K562 (cell line): Measurements from ENCODE around the gene ZEB2. TPM values are rescaled to one million over a fixed set of nuclear protein-coding genes. Genes with fewer than 3 reads are reported as not detected.

ENCODE experiments used
- EWSR1 ChIP-seq: fragments of 450-650 bp; IDR thresholded peaks from 2 replicates; pipeline ENCODE4 v1.6.1; 2018; ENCODE audit warnings: borderline replicate concordance, mild to moderate bottlenecking, low read depth, moderate library complexity; ENCODE audit not compliant: partially characterized antibody
- FUS ChIP-seq: fragments of 200-400 bp; formaldehyde crosslinking; optimal IDR thresholded peaks from 2 replicates; pipeline ENCODE3; 2017; ENCODE audit warnings: low read depth, low read length
- HNRNPUL1 ChIP-seq: fragments of 200-400 bp; formaldehyde crosslinking; IDR thresholded peaks from 2 replicates; pipeline ENCODE4 v1.6.1; 2017; ENCODE audit warnings: low read length
- MYNN ChIP-seq, 2 experiments: sonication (generic); formaldehyde crosslinking in 1 of 2; IDR thresholded peaks; 2 replicates each; pipeline versions ENCODE4 v1.5.0 to v1.6.1; 2016 to 2020; ENCODE audit warnings: antibody characterized with exemption in 1 of 2, missing genetic modification reagents in 1 of 2
- SRSF7 ChIP-seq: fragments of 200-400 bp; formaldehyde crosslinking; optimal IDR thresholded peaks from 2 replicates; pipeline ENCODE3; 2017; ENCODE audit warnings: mild to moderate bottlenecking, low read depth, low read length
- TRIM24 ChIP-seq, 2 experiments: fragments of 450-650 bp; IDR thresholded peaks; 2 replicates each; pipeline ENCODE4 v1.6.1; 2016
- UBTF ChIP-seq, 2 experiments: IDR thresholded peaks; 2 replicates each; pipeline ENCODE4 v1.6.1; 2012; ENCODE audit warnings: improper control_type of control experiment in 2 of 2, low read depth in 2 of 2, low read length in 2 of 2, borderline replicate concordance in 1 of 2
- ZC3H11A ChIP-seq: IDR thresholded peaks from 2 replicates; pipeline ENCODE4 v1.6.1; 2012; ENCODE audit warnings: low read depth, low read length, improper control_type of control experiment
- ZFP1 ChIP-seq: fragments of 450-650 bp; formaldehyde crosslinking; IDR thresholded peaks from 2 replicates; pipeline ENCODE4 v1.4.0; 2020; ENCODE audit warnings: mild to moderate bottlenecking, mixed read lengths
- ZKSCAN3 ChIP-seq: fragments of 250-450 bp; sonication (Bioruptor Pico); IDR thresholded peaks from 2 replicates; pipeline ENCODE4 v1.4.0; 2020
- ZNF224 ChIP-seq: sonication (generic); formaldehyde crosslinking; IDR thresholded peaks from 2 replicates; pipeline ENCODE4 v1.8.0; 2022; ENCODE audit warnings: mild to moderate bottlenecking, missing genetic modification reagents
- ZNF518B ChIP-seq: fragments of 250-450 bp; sonication (Bioruptor Pico); IDR thresholded peaks from 2 replicates; pipeline ENCODE4 v1.5.0; 2021; ENCODE audit warnings: mild to moderate bottlenecking, moderate library complexity
- ZNF695 ChIP-seq: fragments of 450-650 bp; formaldehyde crosslinking; IDR thresholded peaks from 2 replicates; pipeline ENCODE4 v1.4.0; 2020; ENCODE audit warnings: mild to moderate bottlenecking, moderate library complexity
- polyA plus RNA-seq, 8 experiments: library from polyadenylated mRNA; depleted of rRNA in 4 of 8; stranded (reverse) in 5 of 8; unstranded in 3 of 8; fragments of >200 nt; fragmentation: Nextera tagmentation in 2 of 8; fragmentation: Illumina TruSeq in 1 of 8; extraction: Ambion mirVana in 2 of 8; extraction: Trizol in 1 of 8; gene quantifications; 2 replicates each; pipeline versions ENCODE4 v1.2.1 to v1.2.3, GENCODE V29; 2011 to 2014; ENCODE audit warnings: inconsistent platforms in 1 of 8, missing spikeins in 1 of 8
- total RNA-seq, 7 experiments: library from RNA; depleted of rRNA in 6 of 7; stranded (reverse); fragments of >200 nt in 6 of 7; fragmentation: Illumina TruSeq in 2 of 7; extraction: Trizol in 2 of 7; gene quantifications; 2 replicates each; pipeline versions ENCODE4 v1.2.1 to v1.2.3, GENCODE V29; 2011 to 2021; ENCODE audit warnings: low replicate concordance in 1 of 7
- TF ChIP-seq, protein P1 (sequence below), 2 experiments: fragments of 450-650 bp in 1 of 2; sonication (generic) in 1 of 2; formaldehyde crosslinking in 1 of 2; IDR thresholded peaks; 2 replicates each; pipeline versions ENCODE4 v1.7.1 to v1.9.0; 2016 to 2022; ENCODE audit warnings: inconsistent platforms in 1 of 2, mild to moderate bottlenecking in 1 of 2, missing genetic modification reagents in 1 of 2

Gene ZEB2
- total and polyA plus RNA-seq, 9 of the 15 experiments (the other 6 are each of a cell fraction or from before 2014, with no cell fraction given), result 15.1 to 113 (median 72.3) TPM

- TF ChIP-seq, protein P1, sequence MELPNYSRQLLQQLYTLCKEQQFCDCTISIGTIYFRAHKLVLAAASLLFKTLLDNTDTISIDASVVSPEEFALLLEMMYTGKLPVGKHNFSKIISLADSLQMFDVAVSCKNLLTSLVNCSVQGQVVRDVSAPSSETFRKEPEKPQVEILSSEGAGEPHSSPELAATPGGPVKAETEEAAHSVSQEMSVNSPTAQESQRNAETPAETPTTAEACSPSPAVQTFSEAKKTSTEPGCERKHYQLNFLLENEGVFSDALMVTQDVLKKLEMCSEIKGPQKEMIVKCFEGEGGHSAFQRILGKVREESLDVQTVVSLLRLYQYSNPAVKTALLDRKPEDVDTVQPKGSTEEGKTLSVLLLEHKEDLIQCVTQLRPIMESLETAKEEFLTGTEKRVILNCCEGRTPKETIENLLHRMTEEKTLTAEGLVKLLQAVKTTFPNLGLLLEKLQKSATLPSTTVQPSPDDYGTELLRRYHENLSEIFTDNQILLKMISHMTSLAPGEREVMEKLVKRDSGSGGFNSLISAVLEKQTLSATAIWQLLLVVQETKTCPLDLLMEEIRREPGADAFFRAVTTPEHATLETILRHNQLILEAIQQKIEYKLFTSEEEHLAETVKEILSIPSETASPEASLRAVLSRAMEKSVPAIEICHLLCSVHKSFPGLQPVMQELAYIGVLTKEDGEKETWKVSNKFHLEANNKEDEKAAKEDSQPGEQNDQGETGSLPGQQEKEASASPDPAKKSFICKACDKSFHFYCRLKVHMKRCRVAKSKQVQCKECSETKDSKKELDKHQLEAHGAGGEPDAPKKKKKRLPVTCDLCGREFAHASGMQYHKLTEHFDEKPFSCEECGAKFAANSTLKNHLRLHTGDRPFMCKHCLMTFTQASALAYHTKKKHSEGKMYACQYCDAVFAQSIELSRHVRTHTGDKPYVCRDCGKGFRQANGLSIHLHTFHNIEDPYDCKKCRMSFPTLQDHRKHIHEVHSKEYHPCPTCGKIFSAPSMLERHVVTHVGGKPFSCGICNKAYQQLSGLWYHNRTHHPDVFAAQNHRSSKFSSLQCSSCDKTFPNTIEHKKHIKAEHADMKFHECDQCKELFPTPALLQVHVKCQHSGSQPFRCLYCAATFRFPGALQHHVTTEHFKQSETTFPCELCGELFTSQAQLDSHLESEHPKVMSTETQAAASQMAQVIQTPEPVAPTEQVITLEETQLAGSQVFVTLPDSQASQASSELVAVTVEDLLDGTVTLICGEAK (IDR thresholded peaks at IDR 0.05), result peak; percentile 39; the same call in 1 of the 2 replicates
- TF ChIP-seq, protein P1 (CRISPR knock-in tag; IDR thresholded peaks at IDR 0.05), result no peak
- TF ChIP-seq SRSF7, result no peak
- TF ChIP-seq TRIM24 (IDR thresholded peaks at IDR 0.05), result no peak
- no peak for TF ChIP-seq ZNF224
- TF ChIP-seq ZNF695 (CRISPR knock-in tag), result no peak
- TF ChIP-seq ZNF518B (CRISPR knock-in tag), result no peak
- TF ChIP-seq ZC3H11A, result no peak
- TF ChIP-seq ZFP1 (CRISPR knock-in tag), result no peak
- no peak for TF ChIP-seq ZKSCAN3 (CRISPR knock-in tag)
- TF ChIP-seq EWSR1, result no peak
- TF ChIP-seq MYNN (IDR thresholded peaks at IDR 0.05), result no peak
- no peak for TF ChIP-seq MYNN (CRISPR knock-in tag; IDR thresholded peaks at IDR 0.05)
- no peak for TF ChIP-seq UBTF (IDR thresholded peaks at IDR 0.05; ENCODE audit: borderline replicate concordance in 1 of 2, low read depth in 2 of 2, low read length in 2 of 2)
- no peak for TF ChIP-seq FUS
- no peak for TF ChIP-seq HNRNPUL1
Measured at GRCh38 chr2:144552821-144553220, 32.9 kb upstream of the ZEB2 start (continued).
